Gastroesophageal sphincter (tissue), 3 donors: Measurements from ENCODE around the gene CISH.

ENCODE experiments used
- CTCF ChIP-seq, 4 experiments: fragments of 200-600 bp in 2 of 4; fragments of 450-650 bp in 2 of 4; sonication (generic) in 1 of 4; IDR thresholded peaks; one replicate each; pipeline ENCODE4 v1.5.1; 2017 to 2019; ENCODE audit warnings: antibody characterized with exemption in 4 of 4, mild to moderate bottlenecking in 2 of 4, moderate library complexity in 2 of 4
- EP300 ChIP-seq: sonication (generic); formaldehyde crosslinking; IDR thresholded peaks from one replicate; pipeline ENCODE4 v1.6.1; 2017; ENCODE audit warnings: antibody characterized with exemption, mild to moderate bottlenecking
- POLR2A ChIP-seq, 2 donors: fragments of 450-650 bp; IDR thresholded peaks; one replicate each; pipeline ENCODE4 v1.6.1; 2017; ENCODE audit warnings: antibody characterized with exemption in 2 of 2, mild to moderate bottlenecking in 2 of 2, moderate library complexity in 1 of 2
- POLR2AphosphoS5 ChIP-seq: sonication (generic); formaldehyde crosslinking; IDR thresholded peaks from one replicate; pipeline ENCODE4 v1.6.1; 2017; ENCODE audit warnings: antibody characterized with exemption

GRCh38 chr3:50622881-50623280 is 11.3 kb upstream of the CISH start:
- no peak for TF ChIP-seq CTCF (IDR thresholded peaks at IDR 0.05)
- no peak for TF ChIP-seq POLR2A (IDR thresholded peaks at IDR 0.05)
- TF ChIP-seq EP300, result no peak
- no peak for TF ChIP-seq POLR2AphosphoS5
